ENCODE measurements around the gene YIPF5. TPM values are rescaled to one million over a fixed set of nuclear protein-coding genes. Genes with fewer than 3 reads are reported as not detected.

Gene YIPF5
- total RNA-seq, 1 experiment from 2014 or later: 111 TPM

GRCh38 chr5:144191531-144191930 is 21.1 kb upstream of the YIPF5 start:
- no peaks in the 10 kb centered on the region for H3K9me3 ChIP-seq
- DNase-seq: no peak
- no peak overlapping the region for H3K4me3 ChIP-seq
- H3K36me3 ChIP-seq: no peaks in the 10 kb centered on the region
- H3K27me3 ChIP-seq: no peaks in the 10 kb centered on the region

DNA sequence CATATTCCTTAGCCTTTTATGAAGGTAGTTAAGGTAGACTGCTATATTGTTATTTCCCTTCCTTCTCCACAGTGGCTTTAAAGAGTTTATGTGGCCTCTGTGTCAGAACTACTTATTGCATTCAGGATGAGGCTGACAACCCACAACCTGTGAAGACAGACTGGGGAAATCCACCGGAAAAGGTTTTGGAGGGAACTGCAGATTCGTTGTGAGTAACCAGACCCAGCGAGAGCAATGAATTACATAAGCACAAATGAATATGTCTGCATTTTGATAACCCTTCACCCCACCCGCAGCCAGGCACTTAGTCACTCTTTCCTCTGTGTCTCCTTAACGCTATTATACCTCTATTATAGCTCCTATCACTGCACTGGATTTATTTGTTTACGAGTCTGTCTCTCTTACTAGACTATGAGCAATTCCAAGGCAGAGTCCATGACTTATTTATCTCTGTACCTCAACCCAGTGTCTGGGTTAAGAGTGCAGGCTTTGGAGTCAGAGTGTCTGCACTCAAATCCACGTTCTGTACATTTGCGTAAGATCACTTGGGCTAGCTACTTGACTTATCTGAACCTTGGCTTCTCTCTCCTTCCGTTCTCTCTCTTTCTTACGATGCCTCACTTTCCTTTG is 19.5 kb upstream of the YIPF5 start:
- no peaks in the 10 kb centered on the region for H3K9me3 ChIP-seq
- H3K36me3 ChIP-seq: no peaks in the 10 kb centered on the region
- peak; percentile 91 for DNase-seq
- no peaks in the 10 kb centered on the region for H3K27me3 ChIP-seq
- no peak overlapping the region for H3K4me3 ChIP-seq

- Histone ChIP-seq H3K9me3 (no peaks in the 10 kb centered on the region), H3K27me3 (no peaks in the 10 kb centered on the region), H3K4me3 (no peak overlapping the region), H3K36me3 (no peaks in the 10 kb centered on the region)
- DNase-seq: peak; percentile 93
Observed at GRCh38 chr5:144187699-144188294, 17.3 kb upstream of the YIPF5 start.

GRCh38 chr5:144183254-144183889 is 12.9 kb upstream of the YIPF5 start:
- Histone ChIP-seq H3K4me3 (no peak overlapping the region), H3K36me3 (no peaks in the 10 kb centered on the region), H3K27me3 (no peaks in the 10 kb centered on the region), H3K9me3 (peaks cover 13% of the 10 kb centered on the region)
- DNase-seq: no peak

DNA sequence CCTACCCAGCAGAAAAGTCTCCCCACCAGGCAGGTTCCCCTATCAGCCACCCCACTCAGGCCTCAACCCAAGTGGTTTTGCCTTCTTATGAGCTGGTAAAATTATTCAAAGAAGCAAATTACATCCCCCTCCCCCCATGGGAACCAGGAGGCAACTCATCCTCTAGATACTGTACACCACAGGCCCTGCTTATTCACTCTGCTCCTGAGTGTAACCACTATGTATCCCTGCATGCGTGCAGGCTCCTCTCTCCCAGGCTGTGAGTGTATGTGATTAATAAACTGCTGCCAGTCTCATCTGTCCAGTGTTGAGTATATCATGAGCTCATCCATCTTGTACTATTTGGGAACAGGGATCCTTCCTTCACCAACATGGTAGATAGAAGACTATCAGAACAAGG is 8.8 kb upstream of the YIPF5 start:
- Histone ChIP-seq H3K9me3 (peaks cover 13% of the 10 kb centered on the region), H3K36me3 (no peaks in the 10 kb centered on the region), H3K4me3 (no peak overlapping the region), H3K27me3 (no peaks in the 10 kb centered on the region)
- no peak for DNase-seq

DNA sequence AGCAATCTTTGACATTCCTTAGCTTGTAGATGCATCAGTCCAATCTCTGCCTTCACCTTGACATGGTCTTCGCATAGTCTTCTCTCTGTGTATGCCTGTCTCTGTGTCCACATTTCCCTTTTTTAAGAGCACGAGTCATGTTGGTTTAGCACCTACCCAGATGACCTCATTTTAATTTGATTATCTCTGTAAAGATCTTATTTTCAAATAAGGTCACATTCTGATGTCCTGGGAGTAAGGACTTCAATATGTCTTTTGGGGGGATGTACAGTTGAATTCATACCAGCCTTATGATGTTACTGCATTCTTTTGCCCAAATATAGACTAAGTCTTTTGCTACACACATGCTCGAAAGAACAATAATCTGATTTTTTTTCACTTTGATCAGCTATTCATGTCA is 7.1 kb upstream of the YIPF5 start:
- Histone ChIP-seq H3K27me3 (no peaks in the 10 kb centered on the region), H3K36me3 (no peaks in the 10 kb centered on the region), H3K9me3 (peaks cover 13% of the 10 kb centered on the region), H3K4me3 (no peak overlapping the region)
- DNase-seq: no peak

- no peaks in the 10 kb centered on the region for H3K9me3 ChIP-seq
- peaks cover 9% of the 10 kb centered on the region for H3K36me3 ChIP-seq
- no peaks in the 10 kb centered on the region for H3K27me3 ChIP-seq
- no peak overlapping the region for H3K4me3 ChIP-seq
- DNase-seq: no peak
Observed at GRCh38 chr5:144173766-144174165, 3.3 kb upstream of the YIPF5 start.

- no peaks in the 10 kb centered on the region for H3K27me3 ChIP-seq
- H3K4me3 ChIP-seq: peak overlapping the region; percentile 81
- H3K36me3 ChIP-seq: peaks cover 48% of the 10 kb centered on the region
- H3K9me3 ChIP-seq: no peaks in the 10 kb centered on the region
- no peak for DNase-seq
Observed at GRCh38 chr5:144169904-144170275, 569 bp downstream of the YIPF5 start.

DNA sequence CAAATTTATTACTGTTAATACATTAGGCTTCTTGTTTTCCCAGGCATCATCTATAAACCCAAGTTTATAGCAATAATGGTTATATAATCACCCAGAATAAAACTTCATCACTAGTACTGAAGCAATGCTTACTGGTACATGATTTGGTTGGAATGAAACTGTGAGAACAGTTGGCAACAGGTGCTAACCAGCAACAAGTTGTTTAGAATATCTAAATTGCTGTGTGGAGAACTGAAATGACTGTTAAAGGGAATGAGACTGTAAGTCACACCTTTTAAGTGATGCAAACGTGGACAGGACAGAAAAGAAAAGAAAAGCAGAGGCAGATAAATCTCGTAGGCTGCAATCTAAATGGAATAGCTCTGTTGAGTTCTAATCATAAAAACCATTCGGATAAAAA is 2.5 kb downstream of the YIPF5 start:
- H3K27me3 ChIP-seq: no peaks in the 10 kb centered on the region
- peaks cover 66% of the 10 kb centered on the region for H3K36me3 ChIP-seq
- no peak for DNase-seq
- no peaks in the 10 kb centered on the region for H3K9me3 ChIP-seq
- H3K4me3 ChIP-seq: no peak overlapping the region; the same call in 1 of the 2 replicates

GRCh38 chr5:144166696-144167095 is 3.8 kb downstream of the YIPF5 start:
- Histone ChIP-seq H3K4me3 (no peak overlapping the region), H3K36me3 (peaks cover 79% of the 10 kb centered on the region), H3K9me3 (no peaks in the 10 kb centered on the region), H3K27me3 (no peaks in the 10 kb centered on the region)
- no peak for DNase-seq

GRCh38 chr5:144162686-144163085 is 7.8 kb downstream of the YIPF5 start:
- Histone ChIP-seq H3K27me3 (no peaks in the 10 kb centered on the region), H3K9me3 (no peaks in the 10 kb centered on the region), H3K4me3 (no peak overlapping the region), H3K36me3 (peaks cover 89% of the 10 kb centered on the region)
- DNase-seq: no peak

- H3K4me3 ChIP-seq: no peak overlapping the region
- no peak for DNase-seq
- no peaks in the 10 kb centered on the region for H3K27me3 ChIP-seq
- peaks cover 44% of the 10 kb centered on the region for H3K36me3 ChIP-seq
- no peaks in the 10 kb centered on the region for H3K9me3 ChIP-seq
Observed at GRCh38 chr5:144156767-144157171, 13.7 kb downstream of the YIPF5 start.

DNA sequence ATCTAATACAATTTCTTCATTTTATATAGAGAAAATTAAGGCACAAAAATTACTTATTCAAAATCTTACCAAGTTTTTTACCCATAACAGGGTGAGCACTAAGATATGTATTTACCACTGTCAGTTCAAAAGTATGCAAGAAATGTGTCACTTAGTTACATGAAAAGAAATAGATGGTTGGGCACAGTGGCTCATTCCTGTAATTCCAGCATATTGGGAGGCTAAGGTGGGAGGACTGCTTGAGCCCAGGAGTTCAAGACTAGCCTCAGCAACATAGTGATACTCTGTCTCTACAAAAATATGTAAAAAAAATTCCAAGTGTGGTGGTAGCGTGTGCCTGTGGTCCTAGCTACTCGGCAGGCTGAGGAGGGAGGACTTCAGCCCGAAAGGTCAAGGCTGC is 19.4 kb downstream of the YIPF5 start:
- Histone ChIP-seq H3K4me3 (no peak overlapping the region), H3K27me3 (no peaks in the 10 kb centered on the region), H3K9me3 (no peaks in the 10 kb centered on the region), H3K36me3 (0 out of 2 replicates have a peak, but pooled peaks cover 4% of the 10 kb centered on the region)
- no peak for DNase-seq

- Histone ChIP-seq H3K4me3 (no peak overlapping the region), H3K9me3 (no peaks in the 10 kb centered on the region), H3K36me3 (no peaks in the 10 kb centered on the region), H3K27me3 (no peaks in the 10 kb centered on the region)
- no peak for DNase-seq
Observed at GRCh38 chr5:144144956-144145751, 25.3 kb downstream of the YIPF5 start.

- Histone ChIP-seq H3K4me3 (no peak overlapping the region), H3K36me3 (no peaks in the 10 kb centered on the region), H3K27me3 (no peaks in the 10 kb centered on the region), H3K9me3 (no peaks in the 10 kb centered on the region)
- DNase-seq: no peak
Observed at GRCh38 chr5:144143625-144144024, 26.8 kb downstream of the YIPF5 start.

- Histone ChIP-seq H3K4me3 (no peak overlapping the region), H3K27me3 (no peaks in the 10 kb centered on the region), H3K36me3 (no peaks in the 10 kb centered on the region), H3K9me3 (no peaks in the 10 kb centered on the region)
- no peak for DNase-seq
Observed at GRCh38 chr5:144142824-144143162, 27.7 kb downstream of the YIPF5 start.

- no peak for DNase-seq
- H3K4me3 ChIP-seq: no peak overlapping the region
- no peaks in the 10 kb centered on the region for H3K36me3 ChIP-seq
- H3K9me3 ChIP-seq: no peaks in the 10 kb centered on the region
- H3K27me3 ChIP-seq: no peaks in the 10 kb centered on the region
Observed at GRCh38 chr5:144142139-144142823, 28.2 kb downstream of the YIPF5 start.
